ENCODE measurements around the gene PNPO. TPM values are rescaled to one million over a fixed set of nuclear protein-coding genes. Genes with fewer than 3 reads are reported as not detected.

The PNPO gene
- total RNA-seq, 1 donor from 2014 or later: 23.7 TPM

GRCh38 chr17:47952171-47953021 is 11.0 kb downstream of the PNPO start:
- TF ChIP-seq CTCF (IDR thresholded peaks at IDR 0.05; ENCODE audit: insufficient read depth, low read length, severe bottlenecking): no peak
- no peak overlapping the region for H3K4me3 ChIP-seq (ENCODE audit: low read depth, low read length)
- no peaks in the 10 kb centered on the region for H3K27me3 ChIP-seq (ENCODE audit: control insufficient read depth, insufficient read depth, low read length)
- H3K36me3 ChIP-seq (ENCODE audit: control insufficient read depth, insufficient read depth, low read length): peaks cover 8% of the 10 kb centered on the region
- DNase-seq (ENCODE audit: low read depth): no peak
- FAIRE-seq: no peak

DNA sequence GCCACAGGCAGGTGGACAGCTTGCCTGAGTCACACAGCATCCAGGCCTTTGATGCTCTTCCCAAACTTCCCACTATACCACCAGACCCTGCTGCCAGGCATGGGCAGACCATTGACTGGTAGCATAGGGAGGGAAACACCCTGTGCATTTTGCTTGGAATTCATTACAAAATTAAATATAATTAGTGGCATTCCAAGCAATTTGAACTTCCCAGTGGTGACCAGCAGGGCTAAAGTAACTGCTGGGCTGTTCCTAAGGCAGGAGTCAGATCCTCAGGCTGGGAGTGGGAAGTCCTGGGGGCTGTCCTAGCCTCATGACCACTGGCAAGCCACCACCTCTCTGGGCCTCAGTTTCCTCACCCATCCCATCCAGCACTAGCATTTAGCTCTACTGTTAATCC is 12.5 kb downstream of the PNPO start:
- TF ChIP-seq CTCF (IDR thresholded peaks at IDR 0.05; ENCODE audit: insufficient read depth, low read length, severe bottlenecking): no peak
- no peak for DNase-seq (ENCODE audit: low read depth)
- Histone ChIP-seq H3K36me3 (ENCODE audit: control insufficient read depth, insufficient read depth, low read length) (peaks cover 3% of the 10 kb centered on the region), H3K4me3 (ENCODE audit: low read depth, low read length) (no peak overlapping the region), H3K27me3 (ENCODE audit: control insufficient read depth, insufficient read depth, low read length) (no peaks in the 10 kb centered on the region)
- no peak for FAIRE-seq

- H3K4me3 ChIP-seq (ENCODE audit: low read depth, low read length): no peak overlapping the region
- FAIRE-seq: no peak
- no peak for TF ChIP-seq CTCF (IDR thresholded peaks at IDR 0.05; ENCODE audit: insufficient read depth, low read length, severe bottlenecking)
- H3K27me3 ChIP-seq (ENCODE audit: control insufficient read depth, insufficient read depth, low read length): no peaks in the 10 kb centered on the region
- no peak for DNase-seq (ENCODE audit: low read depth)
- no peaks in the 10 kb centered on the region for H3K36me3 ChIP-seq (ENCODE audit: control insufficient read depth, insufficient read depth, low read length)
These were observed 14.4 kb downstream of the PNPO start for GRCh38 chr17:47955497-47956461.

- Histone ChIP-seq H3K27me3 (ENCODE audit: control insufficient read depth, insufficient read depth, low read length) (no peaks in the 10 kb centered on the region), H3K36me3 (ENCODE audit: control insufficient read depth, insufficient read depth, low read length) (no peaks in the 10 kb centered on the region), H3K4me3 (ENCODE audit: low read depth, low read length) (peak overlapping the region; percentile 20)
- FAIRE-seq: no peak
- TF ChIP-seq CTCF (IDR thresholded peaks at IDR 0.05; ENCODE audit: insufficient read depth, low read length, severe bottlenecking): no peak
- no peak for DNase-seq (ENCODE audit: low read depth)
These were observed 15.6 kb downstream of the PNPO start for GRCh38 chr17:47956791-47957590.
